Measurements from ENCODE around the gene LONP2. TPM values are rescaled to one million over a fixed set of nuclear protein-coding genes. Genes with fewer than 3 reads are reported as not detected.
"Not testable (repeated sequence)": the region's sequence is repeated elsewhere in the genome, so short reads cannot be mapped to it uniquely, and the experiment has no call there.

The LONP2 gene
- total RNA-seq, 4 donors from 2014 or later, result 51.4 to 73.4 (median 63.3) TPM

DNA sequence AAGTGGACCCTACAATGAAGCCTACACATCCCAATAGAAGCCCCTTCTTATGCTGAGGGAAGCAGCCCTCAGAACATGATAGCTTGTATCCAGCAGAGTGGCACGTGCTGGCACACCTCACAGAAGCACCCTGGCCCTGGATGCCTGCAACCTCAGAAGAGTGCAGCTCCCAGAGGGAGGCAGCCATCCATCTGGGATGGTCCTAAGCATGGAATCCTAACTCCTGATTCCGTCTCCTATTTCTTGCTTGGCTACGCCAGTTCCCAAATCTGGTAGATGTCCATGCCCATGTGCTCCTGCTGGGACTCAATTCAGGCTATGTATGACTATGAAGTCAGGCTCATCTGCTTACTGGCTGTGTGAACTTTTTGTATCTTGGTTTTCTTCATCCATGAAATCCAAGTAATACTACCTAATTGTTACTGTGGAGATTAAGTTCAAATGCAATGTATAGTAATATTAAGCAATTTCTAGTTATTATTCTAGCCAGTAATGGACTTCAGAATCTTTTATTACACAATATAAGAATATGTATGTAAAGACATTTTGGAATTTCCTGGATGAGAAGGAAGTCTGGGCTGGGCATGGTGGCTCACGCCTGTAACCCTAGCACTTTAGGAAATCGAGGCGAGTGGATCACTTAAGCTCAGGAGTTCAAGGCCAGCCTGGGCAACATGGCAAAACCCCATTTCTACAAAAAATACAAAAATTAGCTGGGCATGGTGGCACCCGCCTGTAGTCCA, 108.7 kb downstream of the LONP2 start:
- intact Hi-C loops (cut with DNase I), result loop anchor here (5.0 kb wide), 2 partner anchors 189 to 269 kb away; no protein-coding TSS in a partner anchor
- DNase-seq (ENCODE audit: extremely low spot score), result no peak
- 84% methylated on average over 7 of the region's 7 CpGs for WGBS
- H3K9me3 ChIP-seq, result no peaks in the 10 kb centered on the region
- peaks cover 24 to 61% (median 46%) of the 10 kb centered on the region in 4 donors for H3K36me3 ChIP-seq
- no peak overlapping the region for H3K27ac ChIP-seq (replicated peaks in 1 of 4)
- no peaks in the 10 kb centered on the region for H3K27me3 ChIP-seq
- no peak overlapping the region for H3K4me3 ChIP-seq
- TF ChIP-seq POLR2AphosphoS5 (IDR thresholded peaks at IDR 0.05) (no peak), POLR2A (IDR thresholded peaks at IDR 0.05; ENCODE audit: low read depth) (no peak), EP300 (IDR thresholded peaks at IDR 0.05) (no peak)
- TF ChIP-seq, protein P1, sequence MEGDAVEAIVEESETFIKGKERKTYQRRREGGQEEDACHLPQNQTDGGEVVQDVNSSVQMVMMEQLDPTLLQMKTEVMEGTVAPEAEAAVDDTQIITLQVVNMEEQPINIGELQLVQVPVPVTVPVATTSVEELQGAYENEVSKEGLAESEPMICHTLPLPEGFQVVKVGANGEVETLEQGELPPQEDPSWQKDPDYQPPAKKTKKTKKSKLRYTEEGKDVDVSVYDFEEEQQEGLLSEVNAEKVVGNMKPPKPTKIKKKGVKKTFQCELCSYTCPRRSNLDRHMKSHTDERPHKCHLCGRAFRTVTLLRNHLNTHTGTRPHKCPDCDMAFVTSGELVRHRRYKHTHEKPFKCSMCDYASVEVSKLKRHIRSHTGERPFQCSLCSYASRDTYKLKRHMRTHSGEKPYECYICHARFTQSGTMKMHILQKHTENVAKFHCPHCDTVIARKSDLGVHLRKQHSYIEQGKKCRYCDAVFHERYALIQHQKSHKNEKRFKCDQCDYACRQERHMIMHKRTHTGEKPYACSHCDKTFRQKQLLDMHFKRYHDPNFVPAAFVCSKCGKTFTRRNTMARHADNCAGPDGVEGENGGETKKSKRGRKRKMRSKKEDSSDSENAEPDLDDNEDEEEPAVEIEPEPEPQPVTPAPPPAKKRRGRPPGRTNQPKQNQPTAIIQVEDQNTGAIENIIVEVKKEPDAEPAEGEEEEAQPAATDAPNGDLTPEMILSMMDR (IDR thresholded peaks at IDR 0.05), result no peak
- peaks cover 0 to 19% (median 6%) of the 10 kb centered on the region in 4 donors for H3K4me1 ChIP-seq

DNA sequence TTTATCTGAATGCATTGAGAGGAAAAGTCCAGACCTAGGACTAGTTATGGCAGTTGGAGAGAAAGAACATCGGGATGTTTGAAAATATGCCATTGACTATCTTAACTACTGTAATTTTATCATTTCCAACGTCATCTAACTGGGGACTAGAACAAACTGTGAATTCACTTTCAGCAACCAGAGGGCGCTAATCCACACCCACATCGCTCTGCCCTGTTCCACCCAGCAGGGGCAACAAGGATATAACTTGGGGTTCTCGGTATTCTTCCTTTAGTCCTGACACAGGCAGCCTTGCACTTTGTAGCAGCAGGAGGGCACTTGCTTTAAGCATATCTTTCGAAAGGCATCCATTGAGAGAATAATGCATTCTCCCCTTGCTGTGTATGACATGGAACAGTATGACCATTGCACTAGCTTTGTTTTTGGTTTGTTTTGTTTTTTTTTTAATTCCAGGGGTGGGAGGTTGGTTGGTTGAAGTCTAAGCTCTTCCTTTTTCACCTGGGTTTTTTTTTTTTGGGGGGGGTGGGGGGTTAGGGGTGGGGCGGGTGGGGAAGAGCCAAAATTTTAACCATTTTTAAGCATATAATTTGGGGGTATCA, 109.6 kb downstream of the LONP2 start:
- no peak overlapping the region for H3K27ac ChIP-seq (replicated peaks in 1 of 4)
- peaks cover 24 to 56% (median 42%) of the 10 kb centered on the region in 4 donors for H3K36me3 ChIP-seq
- no peak overlapping the region for H3K4me3 ChIP-seq
- WGBS, result 22% methylated on average over 7 of the region's 7 CpGs
- peaks cover 0 to 22% (median 6%) of the 10 kb centered on the region in 4 donors for H3K4me1 ChIP-seq
- no peaks in the 10 kb centered on the region for H3K27me3 ChIP-seq
- intact Hi-C loops (cut with DNase I), result loop anchor here (5.0 kb wide), 2 partner anchors 189 to 269 kb away; no protein-coding TSS in a partner anchor
- H3K9me3 ChIP-seq, result no peaks in the 10 kb centered on the region
- TF ChIP-seq EP300 (IDR thresholded peaks at IDR 0.05), result no peak
- TF ChIP-seq POLR2AphosphoS5 (IDR thresholded peaks at IDR 0.05), result peak; percentile 33 to 46
- TF ChIP-seq, protein P1 (IDR thresholded peaks at IDR 0.05), result peak; percentile 78 to 84 (median 79)
- no peak for TF ChIP-seq POLR2A (IDR thresholded peaks at IDR 0.05; ENCODE audit: low read depth)
- DNase-seq (ENCODE audit: extremely low spot score), result no peak

- intact Hi-C loops (cut with DNase I), result loop anchor here (5.0 kb wide), 2 partner anchors 188 to 268 kb away; no protein-coding TSS in a partner anchor
- H3K4me1 ChIP-seq, result peaks cover 0 to 22% (median 6%) of the 10 kb centered on the region in 4 donors
- DNase-seq (ENCODE audit: extremely low spot score); H3K27ac ChIP-seq (replicated peaks in 1 of 4); H3K9me3 ChIP-seq; H3K27me3 ChIP-seq; H3K4me3 ChIP-seq: not testable (repeated sequence)
- 92% methylated on average over 5 of the region's 5 CpGs for WGBS
- peaks cover 24 to 49% (median 39%) of the 10 kb centered on the region in 4 donors for H3K36me3 ChIP-seq
Observed at GRCh38 chr16:48354385-48354784, 110.3 kb downstream of the LONP2 start.

DNA sequence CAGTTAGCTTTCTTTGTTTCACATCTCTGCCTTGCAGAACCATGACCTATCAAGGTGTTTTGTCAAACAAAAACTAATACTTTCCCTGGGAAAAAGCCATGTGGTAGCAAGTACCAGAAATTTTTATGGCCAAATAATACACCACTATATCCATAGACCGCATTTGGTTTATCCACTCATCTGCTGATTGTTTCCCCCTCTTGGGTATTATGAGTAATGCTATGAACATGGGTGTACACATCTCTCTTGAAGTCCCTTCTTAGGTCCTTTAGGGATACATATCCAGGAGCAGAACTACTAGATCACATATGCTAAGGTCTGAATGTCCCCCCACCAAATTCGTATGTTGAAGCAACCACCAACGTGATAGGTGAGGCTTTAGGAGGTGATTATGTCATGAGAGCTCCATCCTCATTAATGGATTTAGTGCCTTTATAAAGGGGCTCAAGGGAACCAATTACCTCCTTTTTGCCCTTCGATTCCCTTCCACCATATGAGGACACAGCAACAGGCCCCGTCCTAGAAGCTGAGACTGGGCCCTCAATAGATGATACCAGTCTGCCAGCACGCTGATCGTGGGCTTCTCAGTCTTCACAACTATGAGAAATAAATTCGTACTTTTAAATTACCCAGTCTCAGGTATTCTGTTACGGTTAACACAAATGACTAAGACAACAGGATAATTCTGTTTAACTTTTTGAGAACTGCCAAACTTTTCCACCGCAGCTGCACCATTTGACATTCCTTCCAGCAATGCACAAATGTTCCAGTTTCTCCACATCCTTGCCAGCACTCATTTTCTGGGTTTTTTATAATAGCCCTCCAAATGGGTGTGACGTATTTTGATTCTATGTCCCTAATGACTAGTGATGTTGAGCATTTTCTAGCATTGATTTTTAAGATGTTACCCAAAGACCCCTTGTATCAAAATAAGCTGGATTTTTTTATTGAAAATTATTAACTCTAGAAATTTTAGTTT, 111.1 kb downstream of the LONP2 start:
- peaks cover 22 to 41% (median 32%) of the 10 kb centered on the region in 4 donors for H3K36me3 ChIP-seq
- intact Hi-C loops (cut with DNase I), result loop anchor here (5.0 kb wide), 2 partner anchors 187 to 267 kb away; no protein-coding TSS in a partner anchor
- TF ChIP-seq POLR2AphosphoS5 (IDR thresholded peaks at IDR 0.05) (no peak), EP300 (IDR thresholded peaks at IDR 0.05) (no peak), POLR2A (IDR thresholded peaks at IDR 0.05; ENCODE audit: low read depth) (no peak)
- TF ChIP-seq, protein P1 (IDR thresholded peaks at IDR 0.05), result no peak
- H3K9me3 ChIP-seq, result no peaks in the 10 kb centered on the region
- no peak for DNase-seq (ENCODE audit: extremely low spot score)
- H3K4me3 ChIP-seq, result no peak overlapping the region
- no peaks in the 10 kb centered on the region for H3K27me3 ChIP-seq
- 84% methylated on average over 11 of the region's 11 CpGs for WGBS
- H3K4me1 ChIP-seq, result peaks cover 0 to 22% (median 9%) of the 10 kb centered on the region in 4 donors
- H3K27ac ChIP-seq (replicated peaks in 1 of 4), result no peak overlapping the region

All from esophagus muscularis mucosa (tissue), 4 donors.